Lung (tissue), 12 donors: ENCODE results near the gene ZNF699. TPM values are rescaled to one million over a fixed set of nuclear protein-coding genes. Genes with fewer than 3 reads are reported as not detected.

ENCODE experiments used
- ATAC-seq: fragments of 200-7000 bp; cut with Tn5 transposase; one replicate; pipeline ENCODE4 v1.9.1; 2020; ENCODE audit warnings: moderate number of reproducible peaks; ENCODE audit not compliant: insufficient read depth, low FRiP score
- DNase-seq, 3 donors: peaks; one replicate each; pipeline ENCODE4 v3.0.0-alpha.2; 2013 to 2017
- H3K27ac ChIP-seq, 2 donors: one replicate each; pipeline ENCODE4 v1.5.1; 2013; ENCODE audit warnings: mild to moderate bottlenecking in 2 of 2, moderate library complexity in 2 of 2, control low read depth in 1 of 2, inconsistent platforms in 1 of 2, low read depth in 1 of 2, low read length in 1 of 2
- H3K27me3 ChIP-seq, 3 donors: one replicate each; pipeline ENCODE4 v1.5.1; 2013; ENCODE audit warnings: low read length in 2 of 3; ENCODE audit not compliant: control insufficient read depth in 3 of 3, insufficient read depth in 3 of 3
- H3K36me3 ChIP-seq, 4 donors: one replicate each; pipeline ENCODE4 v1.5.1; 2013; ENCODE audit warnings: low read length in 4 of 4, mild to moderate bottlenecking in 1 of 4, moderate library complexity in 1 of 4; ENCODE audit not compliant: control insufficient read depth in 4 of 4, insufficient read depth in 4 of 4
- H3K4me1 ChIP-seq, 5 donors: one replicate each; pipeline ENCODE4 v1.5.1; 2013; ENCODE audit warnings: low read length in 5 of 5, mild to moderate bottlenecking in 2 of 5, moderate library complexity in 1 of 5; ENCODE audit not compliant: control insufficient read depth in 5 of 5, insufficient read depth in 5 of 5
- H3K4me3 ChIP-seq: one replicate; pipeline ENCODE4 v1.5.1; 2013; ENCODE audit warnings: mild to moderate bottlenecking, control low read depth, moderate library complexity
- H3K9ac ChIP-seq, 2 donors: one replicate each; pipeline ENCODE4 v1.5.1; 2013; ENCODE audit warnings: low read length in 2 of 2, control low read depth in 1 of 2; ENCODE audit not compliant: insufficient read depth in 1 of 2
- H3K9me3 ChIP-seq, 4 donors: one replicate each; pipeline ENCODE4 v1.5.1; 2013; ENCODE audit warnings: low read length in 3 of 4, mild to moderate bottlenecking in 1 of 4, moderate library complexity in 1 of 4; ENCODE audit not compliant: control insufficient read depth in 4 of 4, insufficient read depth in 3 of 4
- CTCF ChIP-seq: IDR thresholded peaks from 2 replicates; pipeline ENCODE4 v1.5.1; 2012; ENCODE audit warnings: mild to moderate bottlenecking; ENCODE audit errors: control extremely low read depth, extremely low read depth
- WGBS, 2 donors: extraction: QIAGEN DNeasy Blood & Tissue Kit; methylation state at CpG; one replicate each; pipeline ENCODE4 v1.1.7; 2013; 5-methylcytosine and 5-hydroxymethylcytosine counted together
- polyA plus RNA-seq, 2 donors: library from polyadenylated mRNA; stranded (reverse); fragments of 200-250 nt; gene quantifications; one replicate each; pipeline ENCODE4 v1.2.1, GENCODE V29; 2013
- total RNA-seq, 2 donors: library from RNA; depleted of rRNA in 1 of 2; stranded (reverse); fragments of >200 nt in 1 of 2; gene quantifications; one replicate each; pipeline ENCODE4 v1.2.1, GENCODE V29; 2014 to 2021
- donor health status: control.
- donor health status: control.
- donor health status: Bipolar disorder and iron deficiency.
- donor health status: healthy.
- donor health status: DM: yes; HTN: yes; CAD: no.

The ZNF699 gene
- total and polyA plus RNA-seq, 4 donors: 0.59 to 13.8 (median 5.9) TPM

GRCh38 chr19:9308091-9308770, 1.4 kb downstream of the ZNF699 start:
- Histone ChIP-seq H3K4me3 (no peak overlapping the region), H3K36me3 (peaks cover 7 to 18% (median 11%) of the 10 kb centered on the region in 4 donors), H3K27ac (no peak overlapping the region), H3K9ac (peak overlapping the region in 1 of 2 donors; percentile 61), H3K9me3 (peaks cover 0 to 14% (median 0%) of the 10 kb centered on the region in 4 donors), H3K4me1 (peaks cover 0 to 10% (median 6%) of the 10 kb centered on the region in 5 donors), H3K27me3 (no peaks in the 10 kb centered on the region)
- WGBS, 2 donors: 71 to 78% methylated on average over 10 of the region's 10 CpGs
- ATAC-seq (no peak), DNase-seq (peak in 1 of 3 donors; percentile 37)
- TF ChIP-seq CTCF: no peak

DNA sequence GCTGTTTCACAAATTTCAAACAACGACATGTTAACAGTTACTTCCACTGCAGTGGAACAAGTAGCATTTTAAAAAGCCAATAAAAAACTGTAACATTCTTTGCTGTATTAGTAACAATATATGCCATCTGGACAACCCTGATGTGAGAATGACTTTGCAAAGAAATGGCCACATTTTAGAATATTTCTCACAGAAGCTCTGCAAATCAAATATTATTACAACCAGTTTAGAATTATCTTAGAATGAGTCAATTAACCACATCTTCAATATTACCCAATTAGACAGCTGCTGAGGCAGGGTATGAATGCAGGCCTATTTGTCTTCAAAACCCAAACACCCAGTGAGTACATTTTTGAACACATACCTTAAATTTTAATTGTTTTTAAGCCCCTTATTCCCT, 3.2 kb downstream of the ZNF699 start:
- H3K4me3 ChIP-seq: no peak overlapping the region
- peaks cover 18 to 33% (median 26%) of the 10 kb centered on the region in 4 donors for H3K36me3 ChIP-seq
- no peak overlapping the region for H3K9ac ChIP-seq
- ATAC-seq (no peak), DNase-seq (no peak)
- no peaks in the 10 kb centered on the region for H3K27me3 ChIP-seq
- peaks cover 0 to 16% (median 2%) of the 10 kb centered on the region in 4 donors for H3K9me3 ChIP-seq
- H3K4me1 ChIP-seq: peaks cover 0 to 10% (median 6%) of the 10 kb centered on the region in 5 donors
- TF ChIP-seq CTCF: no peak
- WGBS, 2 donors: 91 to 100% methylated on average over 1 of the region's 1 CpG
- H3K27ac ChIP-seq: no peak overlapping the region

GRCh38 chr19:9296336-9296735, 13.3 kb downstream of the ZNF699 start:
- no peak for ATAC-seq
- peaks cover 32 to 75% (median 68%) of the 10 kb centered on the region in 4 donors for H3K36me3 ChIP-seq
- no peaks in the 10 kb centered on the region for H3K27me3 ChIP-seq

More at GRCh38 chr19:9296336-9296735, 13.3 kb downstream of the ZNF699 start:
- Histone ChIP-seq H3K9me3 (peaks cover 35 to 56% (median 44%) of the 10 kb centered on the region in 4 donors), H3K4me3 (no peak overlapping the region), H3K9ac (no peak overlapping the region), H3K4me1 (no peaks in the 10 kb centered on the region), H3K27ac (no peak overlapping the region)
- WGBS, 2 donors: 94 to 97% methylated on average over 2 of the region's 2 CpGs
- no peak for TF ChIP-seq CTCF
- DNase-seq: no peak
